ENCODE measurements around the gene ZSCAN5B. TPM values are rescaled to one million over a fixed set of nuclear protein-coding genes. Genes with fewer than 3 reads are reported as not detected.

The ZSCAN5B gene
- polyA plus RNA-seq, 1 of the 3 experiments (the other 2 are of a cell fraction) = not detected

GRCh38 chr19:56153507-56153906, 44.1 kb downstream of the ZSCAN5B start:
- CTCF ChIA-PET = interaction anchor here (1.0 to 2.1 kb wide), 3 partner anchors 8 to 77 kb away, joined by 4 to 8 read pairs (median 5); no protein-coding TSS in a partner anchor

More at GRCh38 chr19:56153507-56153906, 44.1 kb downstream of the ZSCAN5B start:
- H3K9me3 ChIP-seq = no peaks in the 10 kb centered on the region
- peaks cover 2 to 33% of the 10 kb centered on the region in 2 experiments for H3K36me3 ChIP-seq (replicated peaks in 1 of 2; ENCODE audit: control insufficient read depth in 1 of 2, insufficient read depth in 2 of 2, low read length in 1 of 2)
- no peaks in the 10 kb centered on the region for H3K27me3 ChIP-seq (ENCODE audit: insufficient read depth)
- H2AFZ ChIP-seq (ENCODE audit: low read depth) = no peak overlapping the region
- no peaks in the 10 kb centered on the region; a peak in 1 of 4 replicates for H3K4me1 ChIP-seq (ENCODE audit: control insufficient read depth in 1 of 2, insufficient read depth in 2 of 2, low read depth in 1 of 2, low read length in 1 of 2)
- POLR2A ChIA-PET = no interaction called here
- DNase-seq = no peak
- H3K9me2 ChIP-seq = no peaks in the 10 kb centered on the region
- 86% methylated on average over 6 of the region's 6 CpGs for WGBS (ENCODE audit: low lambda C conversion rate)
- peaks cover 24% of the 10 kb centered on the region; the same call in 1 of the 2 replicates for H3K79me2 ChIP-seq (ENCODE audit: insufficient read depth)
- H4K20me1 ChIP-seq (ENCODE audit: insufficient read depth) = peaks cover 22% of the 10 kb centered on the region; the same call in 1 of the 2 replicates
- no peak overlapping the region for H3K4me2 ChIP-seq
- no peaks in the 10 kb centered on the region for H3F3A ChIP-seq (replicated peaks; ENCODE audit: insufficient read depth)
- H3K4me3 ChIP-seq (ENCODE audit: low read depth in 2 of 2, low read length in 1 of 2) = no peak overlapping the region
- no peak overlapping the region for H3K9ac ChIP-seq
- no peak for TF ChIP-seq REST (IDR thresholded peaks at IDR 0.05; ENCODE audit: low read depth, low read length)
- no peak for TF ChIP-seq JUND (IDR thresholded peaks at IDR 0.05)
- no peak for TF ChIP-seq FOXM1 (IDR thresholded peaks at IDR 0.05; ENCODE audit: low read depth)
- TF ChIP-seq TEAD4 (IDR thresholded peaks at IDR 0.05; ENCODE audit: borderline replicate concordance, insufficient read depth) = no peak
- no peak for TF ChIP-seq RAD21 (IDR thresholded peaks at IDR 0.05; ENCODE audit: low read length)
- TF ChIP-seq CHD2 (IDR thresholded peaks at IDR 0.05; ENCODE audit: low read length, partially characterized antibody) = no peak
- no peak for TF ChIP-seq FOSL2 (IDR thresholded peaks at IDR 0.05; ENCODE audit: borderline replicate concordance, low read depth)
- no peak for TF ChIP-seq RXRA (IDR thresholded peaks at IDR 0.05; ENCODE audit: borderline replicate concordance, low read depth)
- TF ChIP-seq PBX3 (IDR thresholded peaks at IDR 0.05) = no peak
- no peak for TF ChIP-seq FOXJ3 (CRISPR knock-in tag; IDR thresholded peaks at IDR 0.05)
- no peak for TF ChIP-seq ELF1 (IDR thresholded peaks at IDR 0.05)
- no peak for TF ChIP-seq GABPA (IDR thresholded peaks at IDR 0.05; ENCODE audit: low read depth)
- no peak overlapping the region; a peak in 1 of 4 replicates for H3K27ac ChIP-seq (ENCODE audit: low read depth in 2 of 2, low read length in 1 of 2)
